ENCODE data around the gene SUPT6H. TPM values are rescaled to one million over a fixed set of nuclear protein-coding genes. Genes with fewer than 3 reads are reported as not detected.
A peak's percentile ranks its signal among the peaks of the same experiment; 100 is the strongest.

The SUPT6H gene
- polyA plus RNA-seq, 1 of the 3 experiments (the other 2 are of a cell fraction), result 26.9 TPM

DNA sequence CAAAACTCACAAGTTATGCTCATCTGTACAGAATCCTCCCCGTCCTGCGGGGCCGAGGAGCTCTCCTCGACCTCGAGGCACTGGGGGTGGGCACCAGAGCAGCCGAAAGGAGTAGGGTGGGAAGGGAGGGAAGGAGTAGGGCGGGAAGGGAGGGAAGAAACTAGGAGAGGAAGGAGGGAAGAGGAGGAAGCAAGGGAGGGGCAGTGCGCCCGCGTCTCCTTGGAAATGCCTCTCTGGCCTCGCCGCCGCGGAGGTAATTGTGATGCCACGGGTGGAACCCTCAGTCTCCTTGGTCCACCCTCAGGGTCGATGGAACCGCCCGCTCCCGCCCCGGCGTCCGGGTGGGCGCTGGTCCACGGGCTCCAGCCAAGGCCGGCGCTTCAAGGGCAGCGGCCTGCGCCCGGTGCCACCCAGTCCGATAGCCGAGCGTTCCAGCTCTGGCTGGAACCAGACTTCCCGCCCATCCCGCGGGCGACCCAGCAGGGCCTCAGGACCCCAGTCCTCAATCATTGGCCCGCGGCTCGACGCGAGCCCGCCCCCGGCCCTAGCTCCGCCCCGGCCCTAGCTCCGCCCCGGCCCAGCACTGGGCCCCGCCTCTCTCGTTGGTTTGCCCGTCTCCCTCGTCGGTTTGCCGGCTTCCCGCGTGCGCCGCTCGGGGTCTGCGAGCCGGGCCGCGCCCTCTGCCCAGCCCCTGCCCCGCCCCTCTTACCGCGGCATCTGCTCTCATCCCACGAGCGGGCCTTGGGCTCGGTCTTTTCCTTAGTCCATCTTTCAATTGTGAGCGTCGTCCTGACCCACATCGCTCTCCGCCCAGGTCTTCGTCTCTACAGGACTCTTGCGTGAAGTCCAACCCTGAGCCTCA, 49.1 kb downstream of the SUPT6H start:
- peak overlapping the region; percentile 83; the same call in 1 of the 2 replicates for H2AFZ ChIP-seq (ENCODE audit: low read depth)
- no peaks in the 10 kb centered on the region for H4K20me1 ChIP-seq (ENCODE audit: insufficient read depth)
- H3F3A ChIP-seq (replicated peaks; ENCODE audit: insufficient read depth), result peaks cover 32% of the 10 kb centered on the region
- 16% methylated on average over 31 of the region's 74 CpGs for WGBS (ENCODE audit: low lambda C conversion rate)
- POLR2A ChIA-PET, result interaction anchor here (0.6 to 3.2 kb wide), 7 partner anchors 10 to 240 kb away, joined by 3 to 46 read pairs (median 5); partner anchors contain the start of genes FAM222B, FLOT2, PHF12 and RPL23A
- peak overlapping the region; percentile 90 for H3K9ac ChIP-seq
- peaks cover 0 to 13% of the 10 kb centered on the region in 2 experiments; a peak in 2 of 4 replicates for H3K4me1 ChIP-seq (ENCODE audit: control insufficient read depth in 1 of 2, insufficient read depth in 2 of 2, low read depth in 1 of 2, low read length in 1 of 2)
- H3K36me3 ChIP-seq (replicated peaks in 1 of 2; ENCODE audit: control insufficient read depth in 1 of 2, insufficient read depth in 2 of 2, low read length in 1 of 2), result no peaks in the 10 kb centered on the region
- H3K4me3 ChIP-seq (ENCODE audit: low read depth in 2 of 2, low read length in 1 of 2), result peak overlapping the region; percentile 59 to 69
- peak; percentile 99 for DNase-seq
- CTCF ChIA-PET, result interaction anchor here (0.7 to 4.1 kb wide), 9 partner anchors 9 to 191 kb away, joined by 3 to 25 read pairs (median 4); partner anchors contain the start of genes NEK8, RPL23A and TLCD1
- peak overlapping the region; percentile 95 for H3K4me2 ChIP-seq
- no peaks in the 10 kb centered on the region for H3K9me2 ChIP-seq
- H3K27me3 ChIP-seq (ENCODE audit: insufficient read depth), result no peaks in the 10 kb centered on the region
- peaks cover 9% of the 10 kb centered on the region; the same call in 1 of the 2 replicates for H3K79me2 ChIP-seq (ENCODE audit: insufficient read depth)
- H3K27ac ChIP-seq (ENCODE audit: low read depth in 2 of 2, low read length in 1 of 2), result peak overlapping the region; percentile 78 to 90
- no peaks in the 10 kb centered on the region for H3K9me3 ChIP-seq
- TF ChIP-seq NFIC (IDR thresholded peaks at IDR 0.05; ENCODE audit: borderline replicate concordance), result no peak
- TF ChIP-seq, protein P1, sequence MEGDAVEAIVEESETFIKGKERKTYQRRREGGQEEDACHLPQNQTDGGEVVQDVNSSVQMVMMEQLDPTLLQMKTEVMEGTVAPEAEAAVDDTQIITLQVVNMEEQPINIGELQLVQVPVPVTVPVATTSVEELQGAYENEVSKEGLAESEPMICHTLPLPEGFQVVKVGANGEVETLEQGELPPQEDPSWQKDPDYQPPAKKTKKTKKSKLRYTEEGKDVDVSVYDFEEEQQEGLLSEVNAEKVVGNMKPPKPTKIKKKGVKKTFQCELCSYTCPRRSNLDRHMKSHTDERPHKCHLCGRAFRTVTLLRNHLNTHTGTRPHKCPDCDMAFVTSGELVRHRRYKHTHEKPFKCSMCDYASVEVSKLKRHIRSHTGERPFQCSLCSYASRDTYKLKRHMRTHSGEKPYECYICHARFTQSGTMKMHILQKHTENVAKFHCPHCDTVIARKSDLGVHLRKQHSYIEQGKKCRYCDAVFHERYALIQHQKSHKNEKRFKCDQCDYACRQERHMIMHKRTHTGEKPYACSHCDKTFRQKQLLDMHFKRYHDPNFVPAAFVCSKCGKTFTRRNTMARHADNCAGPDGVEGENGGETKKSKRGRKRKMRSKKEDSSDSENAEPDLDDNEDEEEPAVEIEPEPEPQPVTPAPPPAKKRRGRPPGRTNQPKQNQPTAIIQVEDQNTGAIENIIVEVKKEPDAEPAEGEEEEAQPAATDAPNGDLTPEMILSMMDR (IDR thresholded peaks at IDR 0.05), result no peak
- TF ChIP-seq EZH2phosphoT487 (IDR thresholded peaks at IDR 0.05; ENCODE audit: borderline replicate concordance, low read depth), result no peak
- TF ChIP-seq GATA2 (CRISPR knock-in tag; IDR thresholded peaks at IDR 0.05), result no peak
- TF ChIP-seq, protein P2, sequence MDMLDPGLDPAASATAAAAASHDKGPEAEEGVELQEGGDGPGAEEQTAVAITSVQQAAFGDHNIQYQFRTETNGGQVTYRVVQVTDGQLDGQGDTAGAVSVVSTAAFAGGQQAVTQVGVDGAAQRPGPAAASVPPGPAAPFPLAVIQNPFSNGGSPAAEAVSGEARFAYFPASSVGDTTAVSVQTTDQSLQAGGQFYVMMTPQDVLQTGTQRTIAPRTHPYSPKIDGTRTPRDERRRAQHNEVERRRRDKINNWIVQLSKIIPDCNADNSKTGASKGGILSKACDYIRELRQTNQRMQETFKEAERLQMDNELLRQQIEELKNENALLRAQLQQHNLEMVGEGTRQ (IDR thresholded peaks at IDR 0.05; ENCODE audit: borderline replicate concordance, low read depth, low read length), result no peak
- TF ChIP-seq RCOR1 (IDR thresholded peaks at IDR 0.05; ENCODE audit: low read length), result no peak
- TF ChIP-seq SMC3 (IDR thresholded peaks at IDR 0.05; ENCODE audit: low read depth, low read length), result no peak
- TF ChIP-seq TCF12 (IDR thresholded peaks at IDR 0.05), result no peak
- TF ChIP-seq, protein P3, sequence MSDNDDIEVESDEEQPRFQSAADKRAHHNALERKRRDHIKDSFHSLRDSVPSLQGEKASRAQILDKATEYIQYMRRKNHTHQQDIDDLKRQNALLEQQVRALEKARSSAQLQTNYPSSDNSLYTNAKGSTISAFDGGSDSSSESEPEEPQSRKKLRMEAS (IDR thresholded peaks at IDR 0.05; ENCODE audit: low read depth), result peak; percentile 54
- TF ChIP-seq GABPA (IDR thresholded peaks at IDR 0.05; ENCODE audit: low read depth), result no peak
- TF ChIP-seq MXI1 (IDR thresholded peaks at IDR 0.05; ENCODE audit: low read depth, low read length), result peak; percentile 64
- TF ChIP-seq CHD2 (IDR thresholded peaks at IDR 0.05; ENCODE audit: low read length, partially characterized antibody), result peak; percentile 14
- no peak for TF ChIP-seq RAD21 (IDR thresholded peaks at IDR 0.05; ENCODE audit: low read length)
- TF ChIP-seq FOSL2 (IDR thresholded peaks at IDR 0.05; ENCODE audit: borderline replicate concordance, low read depth), result no peak
- no peak for TF ChIP-seq TEAD4 (IDR thresholded peaks at IDR 0.05; ENCODE audit: borderline replicate concordance, insufficient read depth)
- TF ChIP-seq FOXM1 (IDR thresholded peaks at IDR 0.05; ENCODE audit: low read depth), result no peak
- no peak for TF ChIP-seq JUND (IDR thresholded peaks at IDR 0.05)
- TF ChIP-seq EP300 (IDR thresholded peaks at IDR 0.05; ENCODE audit: borderline replicate concordance in 1 of 2, low read depth in 1 of 2, low read length in 1 of 2), result 0 out of 4 replicates have a peak, but pooled peaks of 1 of the 2 experiments have one; percentile 9
- TF ChIP-seq POLR2AphosphoS5 (IDR thresholded peaks at IDR 0.05; ENCODE audit: low read depth, low read length), result peak; percentile 91
- no peak for TF ChIP-seq MEF2A (IDR thresholded peaks at IDR 0.05; ENCODE audit: borderline replicate concordance, low read depth)
- TF ChIP-seq YY1 (IDR thresholded peaks at IDR 0.05; ENCODE audit: low read depth), result no peak
- TF ChIP-seq ELF1 (IDR thresholded peaks at IDR 0.05), result no peak
- TF ChIP-seq, protein P4, sequence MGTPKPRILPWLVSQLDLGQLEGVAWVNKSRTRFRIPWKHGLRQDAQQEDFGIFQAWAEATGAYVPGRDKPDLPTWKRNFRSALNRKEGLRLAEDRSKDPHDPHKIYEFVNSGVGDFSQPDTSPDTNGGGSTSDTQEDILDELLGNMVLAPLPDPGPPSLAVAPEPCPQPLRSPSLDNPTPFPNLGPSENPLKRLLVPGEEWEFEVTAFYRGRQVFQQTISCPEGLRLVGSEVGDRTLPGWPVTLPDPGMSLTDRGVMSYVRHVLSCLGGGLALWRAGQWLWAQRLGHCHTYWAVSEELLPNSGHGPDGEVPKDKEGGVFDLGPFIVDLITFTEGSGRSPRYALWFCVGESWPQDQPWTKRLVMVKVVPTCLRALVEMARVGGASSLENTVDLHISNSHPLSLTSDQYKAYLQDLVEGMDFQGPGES (IDR thresholded peaks at IDR 0.05; ENCODE audit: low read depth, low read length), result no peak
- TF ChIP-seq RXRA (IDR thresholded peaks at IDR 0.05; ENCODE audit: borderline replicate concordance, low read depth), result no peak
- TF ChIP-seq TAF1 (IDR thresholded peaks at IDR 0.05; ENCODE audit: borderline replicate concordance, low read depth, low read length), result peak; percentile 88
- TF ChIP-seq RFX5 (IDR thresholded peaks at IDR 0.05; ENCODE audit: low read length), result no peak
- TF ChIP-seq, protein P5, sequence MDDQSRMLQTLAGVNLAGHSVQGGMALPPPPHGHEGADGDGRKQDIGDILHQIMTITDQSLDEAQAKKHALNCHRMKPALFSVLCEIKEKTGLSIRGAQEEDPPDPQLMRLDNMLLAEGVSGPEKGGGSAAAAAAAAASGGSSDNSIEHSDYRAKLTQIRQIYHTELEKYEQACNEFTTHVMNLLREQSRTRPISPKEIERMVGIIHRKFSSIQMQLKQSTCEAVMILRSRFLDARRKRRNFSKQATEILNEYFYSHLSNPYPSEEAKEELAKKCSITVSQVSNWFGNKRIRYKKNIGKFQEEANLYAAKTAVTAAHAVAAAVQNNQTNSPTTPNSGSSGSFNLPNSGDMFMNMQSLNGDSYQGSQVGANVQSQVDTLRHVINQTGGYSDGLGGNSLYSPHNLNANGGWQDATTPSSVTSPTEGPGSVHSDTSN (IDR thresholded peaks at IDR 0.05), result no peak
- peak; percentile 37; the same call in 1 of the 2 replicates for TF ChIP-seq NRF1 (IDR thresholded peaks at IDR 0.05; ENCODE audit: low read depth, low read length)
